GM12878 (cell line): ENCODE results near the gene ARHGEF1. TPM values are rescaled to one million over a fixed set of nuclear protein-coding genes. Genes with fewer than 3 reads are reported as not detected.

Source experiments
- ATAC-seq: fragments of 200-7000 bp; cut with Tn5 transposase; 3 replicates; pipeline ENCODE4 v1.9.1; 2020; ENCODE audit warnings: mild to moderate bottlenecking, moderate library complexity
- BruUV-seq: library from RNA; stranded (reverse); fragments of 400-500 nt; replicated peaks from 2 replicates; lab custom pipeline; 2021; lab: Mats Ljungman, UMichigan
- CTCF ChIA-PET: fragments of 300-600 bp; sonication (Branson Sonifier 250); formaldehyde crosslinking; extraction: SDS; loops from one replicate; lab custom pipeline; 2021; ENCODE audit warnings: inconsistent platforms; lab: Yijun Ruan, JAX
- POLR2A ChIA-PET: fragments of 350-600 bp; formaldehyde crosslinking; extraction: SDS; loops from one replicate; lab custom pipeline; 2021; ENCODE audit warnings: inconsistent platforms; lab: Charles Lee
- RAD21 ChIA-PET: fragments of 300-600 bp; sonication (Branson Sonifier 250); formaldehyde crosslinking; loops from one replicate; lab custom pipeline; 2023; ENCODE audit warnings: antibody characterized with exemption; ENCODE audit not compliant: unreplicated experiment; lab: Charles Lee
- SMC1A ChIA-PET: fragments of 300-600 bp; sonication (Branson Sonifier 250); formaldehyde crosslinking; loops from one replicate; lab custom pipeline; 2023; ENCODE audit not compliant: unreplicated experiment, uncharacterized antibody; lab: Charles Lee
- DNase-seq: peaks from one replicate; pipeline ENCODE4 v3.0.0-alpha.2; 2011; ENCODE audit warnings: low read depth, low spot score
- FAIRE-seq: peaks from 3 replicates; lab custom pipeline; 2011; peaks lifted over from hg19 to GRCh38; lab: Jason Lieb, UNC
- H2AFZ ChIP-seq: 2 replicates; pipeline ENCODE4 v1.6.0; 2011; ENCODE audit warnings: low read depth, low read length, control low read depth; ENCODE audit not compliant: control insufficient read depth
- H3K27ac ChIP-seq: 2 replicates; pipeline ENCODE4 v1.5.1; 2011; ENCODE audit warnings: control low read depth; ENCODE audit not compliant: control insufficient read depth, insufficient read depth
- H3K27me3 ChIP-seq, 2 experiments: replicated peaks in 1 of 2; 2 replicates each; pipeline versions ENCODE4 v1.6.0 to v1.6.1; 2011; ENCODE audit warnings: low read length in 1 of 2; ENCODE audit not compliant: control insufficient read depth in 2 of 2, insufficient read depth in 2 of 2
- H3K36me3 ChIP-seq, 2 experiments: 2 replicates each; pipeline ENCODE4 v1.5.1; 2011; ENCODE audit warnings: low read length in 1 of 2; ENCODE audit not compliant: control insufficient read depth in 2 of 2, insufficient read depth in 2 of 2
- H3K4me1 ChIP-seq: 2 replicates; pipeline ENCODE4 v1.6.1; 2011; ENCODE audit warnings: mild to moderate bottlenecking, low read length, moderate library complexity, mixed read lengths; ENCODE audit not compliant: control insufficient read depth, insufficient read depth
- H3K4me2 ChIP-seq: 2 replicates; pipeline ENCODE4 v1.6.0; 2011; ENCODE audit warnings: control low read depth; ENCODE audit not compliant: control insufficient read depth, insufficient read depth
- H3K4me3 ChIP-seq: fragments of 200-600 bp; sonication (generic); 2 replicates; pipeline ENCODE4 v1.5.1; 2016
- H3K79me2 ChIP-seq: 2 replicates; pipeline ENCODE4 v1.6.0; 2011; ENCODE audit warnings: low read length; ENCODE audit not compliant: control insufficient read depth, insufficient read depth
- H3K9ac ChIP-seq: 2 replicates; pipeline ENCODE4 v1.8.0; 2011; ENCODE audit warnings: low read length, control low read depth, mixed read lengths; ENCODE audit not compliant: control insufficient read depth, insufficient read depth
- H3K9me3 ChIP-seq: replicated peaks from 3 replicates; pipeline ENCODE4 v1.5.1; 2011; ENCODE audit warnings: mild to moderate bottlenecking, low read length; ENCODE audit not compliant: control insufficient read depth, insufficient read depth
- H4K20me1 ChIP-seq: 2 replicates; pipeline ENCODE4 v1.6.0; 2011; ENCODE audit not compliant: control insufficient read depth, insufficient read depth
- DPF2 ChIP-seq: fragments of 450-650 bp; IDR thresholded peaks from 2 replicates; pipeline ENCODE4 v1.6.1; 2017; ENCODE audit warnings: mild to moderate bottlenecking
- WGBS: methylation state at CpG from one replicate; pipeline ENCODE4 v1.1.6; 2016; ENCODE audit warnings: low lambda C conversion rate; ENCODE audit not compliant: insufficient replicate concordance, insufficient coverage; ENCODE audit errors: missing lambda C conversion rate; 5-methylcytosine and 5-hydroxymethylcytosine counted together
- in situ Hi-C: fragments of 300-500 bp; cut with MboI; formaldehyde crosslinking; loops from 9 replicates; pipeline ENCODE4 v1.14.3; 2018; ENCODE audit warnings: mixed read lengths
- intact Hi-C: fragments of 100-400 bp; cut with micrococcal nuclease; formaldehyde crosslinking; loops from one replicate; pipeline ENCODE4 v1.14.2; 2022; ENCODE audit not compliant: unreplicated experiment
- polyA plus RNA-seq, 11 experiments: library from polyadenylated mRNA; depleted of rRNA in 4 of 11; unstranded in 6 of 11; stranded (reverse) in 5 of 11; fragments of >200 nt; fragmentation: Nextera tagmentation in 4 of 11; fragmentation: Illumina TruSeq in 1 of 11; extraction: Ambion mirVana in 4 of 11; extraction: Trizol in 1 of 11; gene quantifications; 1 replicate in 1 of 11; 2 replicates in 10 of 11; pipeline versions ENCODE4 v1.2.1 to v1.2.3, GENCODE V29; 2011 to 2016; ENCODE audit warnings: inconsistent platforms in 2 of 11, missing spikeins in 2 of 11, low read depth in 1 of 11
- total RNA-seq, 4 experiments: library from RNA; depleted of rRNA in 3 of 4; stranded (reverse); fragments of >200 nt in 3 of 4; fragmentation: Illumina TruSeq in 1 of 4; extraction: Trizol in 1 of 4; gene quantifications; 2 replicates each; pipeline versions ENCODE4 v1.2.1 to v1.2.3, GENCODE V29; 2013 to 2021
- TF ChIP-seq, protein P1 (sequence below), 3 experiments: IDR thresholded peaks in 2 of 3; conservative IDR thresholded peaks in 1 of 3; 2 replicates each; pipeline ENCODE4 v1.5.1; 2011; ENCODE audit warnings: low read depth in 3 of 3, low read length in 3 of 3, mild to moderate bottlenecking in 3 of 3, control low read depth in 2 of 3, moderate library complexity in 2 of 3, inconsistent platforms in 1 of 3, mixed read lengths in 1 of 3; ENCODE audit not compliant: control insufficient read depth in 2 of 3, insufficient read depth in 1 of 3; ENCODE audit errors: extremely low read depth in 1 of 3
- TF ChIP-seq, protein P2 (sequence below): IDR thresholded peaks from 2 replicates; pipeline ENCODE4 v1.6.1; 2012; ENCODE audit warnings: low read depth, low read length, improper control_type of control experiment
- TF ChIP-seq, protein P3 (sequence below): fragments of 150-350 bp; IDR thresholded peaks from 2 replicates; pipeline ENCODE4 v1.6.1; 2014; ENCODE audit warnings: mild to moderate bottlenecking, low read depth, low read length

The ARHGEF1 gene
- total and polyA plus RNA-seq, 10 of the 15 experiments (the other 5 are each of a cell fraction or from before 2014, with no cell fraction given) = 1.2 to 207 (median 53.9) TPM

DNA sequence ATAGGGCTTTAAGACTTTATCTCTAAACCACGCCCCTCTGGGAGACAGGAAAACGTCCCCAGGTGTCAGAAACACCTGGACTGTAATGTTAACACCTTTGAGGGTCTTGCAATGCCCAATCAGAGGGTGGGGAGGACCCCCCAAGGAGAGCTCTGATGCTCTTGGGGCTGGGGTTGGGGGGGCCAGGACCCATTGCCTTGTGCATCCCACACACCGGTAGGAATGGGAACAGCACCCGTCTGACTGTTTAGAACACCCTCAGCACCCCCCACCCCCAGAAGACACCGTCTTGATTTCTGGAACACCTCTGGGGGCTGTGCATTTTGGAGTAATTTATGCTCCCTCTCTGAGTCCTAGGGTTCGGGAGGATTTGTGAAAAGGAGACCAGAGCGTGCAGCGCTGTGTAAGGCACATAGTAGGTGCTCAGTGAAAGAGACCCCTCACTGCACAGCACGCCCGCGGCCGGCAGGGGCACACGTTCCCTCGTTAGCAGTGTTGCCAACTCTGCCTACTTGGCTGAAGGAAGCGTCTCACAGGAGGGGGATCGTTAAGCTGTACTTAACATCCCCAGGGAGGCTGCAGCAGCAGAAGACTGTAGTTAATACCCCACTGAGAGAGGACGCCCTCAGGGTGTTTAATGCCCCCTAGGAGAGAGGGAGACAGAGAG is 48.1 kb downstream of the ARHGEF1 start:
- Histone ChIP-seq H2AFZ (no peak overlapping the region), H3K9me3 (no peaks in the 10 kb centered on the region), H3K79me2 (no peaks in the 10 kb centered on the region), H3K4me3 (no peak overlapping the region), H4K20me1 (no peaks in the 10 kb centered on the region), H3K4me2 (no peak overlapping the region), H3K27ac (no peak overlapping the region), H3K4me1 (peaks cover 26% of the 10 kb centered on the region), H3K9ac (no peak overlapping the region), H3K36me3 (no peaks in the 10 kb centered on the region), H3K27me3 (peaks cover 11 to 16% of the 10 kb centered on the region in 2 experiments)
- ChIA-PET SMC1A (interaction anchor here (1.2 kb wide), 1 partner anchor 72 kb away, joined by 3 read pairs; no protein-coding TSS in a partner anchor), RAD21 (interaction anchor here (1.3 kb wide), 1 partner anchor 58 kb away, joined by 5 read pairs; no protein-coding TSS in a partner anchor), CTCF (interaction anchor here (1.1 kb wide), 1 partner anchor 45 kb away, joined by 4 read pairs; no protein-coding TSS in a partner anchor), POLR2A (interaction anchor here (0.6 to 1.6 kb wide), 3 partner anchors 9 to 58 kb away, joined by 3 read pairs; no protein-coding TSS in a partner anchor)
- no peak for DNase-seq
- WGBS = 10% methylated on average over 17 of the region's 17 CpGs
- ATAC-seq = peak; percentile 23; the same call in 2 of the 3 replicates
- in situ Hi-C loops (loop anchor here (25.0 kb wide), 1 partner anchor 1831 kb away; the partner anchor contains the start of gene SMG9), intact Hi-C loops (no loop called here)
- no peak for FAIRE-seq
- no TSS peak for BruUV-seq
- TF ChIP-seq, protein P1, sequence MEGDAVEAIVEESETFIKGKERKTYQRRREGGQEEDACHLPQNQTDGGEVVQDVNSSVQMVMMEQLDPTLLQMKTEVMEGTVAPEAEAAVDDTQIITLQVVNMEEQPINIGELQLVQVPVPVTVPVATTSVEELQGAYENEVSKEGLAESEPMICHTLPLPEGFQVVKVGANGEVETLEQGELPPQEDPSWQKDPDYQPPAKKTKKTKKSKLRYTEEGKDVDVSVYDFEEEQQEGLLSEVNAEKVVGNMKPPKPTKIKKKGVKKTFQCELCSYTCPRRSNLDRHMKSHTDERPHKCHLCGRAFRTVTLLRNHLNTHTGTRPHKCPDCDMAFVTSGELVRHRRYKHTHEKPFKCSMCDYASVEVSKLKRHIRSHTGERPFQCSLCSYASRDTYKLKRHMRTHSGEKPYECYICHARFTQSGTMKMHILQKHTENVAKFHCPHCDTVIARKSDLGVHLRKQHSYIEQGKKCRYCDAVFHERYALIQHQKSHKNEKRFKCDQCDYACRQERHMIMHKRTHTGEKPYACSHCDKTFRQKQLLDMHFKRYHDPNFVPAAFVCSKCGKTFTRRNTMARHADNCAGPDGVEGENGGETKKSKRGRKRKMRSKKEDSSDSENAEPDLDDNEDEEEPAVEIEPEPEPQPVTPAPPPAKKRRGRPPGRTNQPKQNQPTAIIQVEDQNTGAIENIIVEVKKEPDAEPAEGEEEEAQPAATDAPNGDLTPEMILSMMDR (IDR thresholded peaks at IDR 0.05 in 2 of 3, conservative IDR thresholded peaks at IDR 0.05 in 1 of 3; ENCODE audit: control insufficient read depth in 2 of 3, extremely low read depth in 1 of 3, insufficient read depth in 1 of 3, low read depth in 3 of 3, low read length in 3 of 3) = peak; percentile 8 to 56 (median 48); a peak in 4 of 6 replicates
- TF ChIP-seq DPF2 = peak; percentile 90
- TF ChIP-seq, protein P2, sequence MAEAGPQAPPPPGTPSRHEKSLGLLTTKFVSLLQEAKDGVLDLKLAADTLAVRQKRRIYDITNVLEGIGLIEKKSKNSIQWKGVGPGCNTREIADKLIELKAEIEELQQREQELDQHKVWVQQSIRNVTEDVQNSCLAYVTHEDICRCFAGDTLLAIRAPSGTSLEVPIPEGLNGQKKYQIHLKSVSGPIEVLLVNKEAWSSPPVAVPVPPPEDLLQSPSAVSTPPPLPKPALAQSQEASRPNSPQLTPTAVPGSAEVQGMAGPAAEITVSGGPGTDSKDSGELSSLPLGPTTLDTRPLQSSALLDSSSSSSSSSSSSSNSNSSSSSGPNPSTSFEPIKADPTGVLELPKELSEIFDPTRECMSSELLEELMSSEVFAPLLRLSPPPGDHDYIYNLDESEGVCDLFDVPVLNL = no peak
- TF ChIP-seq, protein P3, sequence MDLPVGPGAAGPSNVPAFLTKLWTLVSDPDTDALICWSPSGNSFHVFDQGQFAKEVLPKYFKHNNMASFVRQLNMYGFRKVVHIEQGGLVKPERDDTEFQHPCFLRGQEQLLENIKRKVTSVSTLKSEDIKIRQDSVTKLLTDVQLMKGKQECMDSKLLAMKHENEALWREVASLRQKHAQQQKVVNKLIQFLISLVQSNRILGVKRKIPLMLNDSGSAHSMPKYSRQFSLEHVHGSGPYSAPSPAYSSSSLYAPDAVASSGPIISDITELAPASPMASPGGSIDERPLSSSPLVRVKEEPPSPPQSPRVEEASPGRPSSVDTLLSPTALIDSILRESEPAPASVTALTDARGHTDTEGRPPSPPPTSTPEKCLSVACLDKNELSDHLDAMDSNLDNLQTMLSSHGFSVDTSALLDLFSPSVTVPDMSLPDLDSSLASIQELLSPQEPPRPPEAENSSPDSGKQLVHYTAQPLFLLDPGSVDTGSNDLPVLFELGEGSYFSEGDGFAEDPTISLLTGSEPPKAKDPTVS = no peak
